PC-9 (cell line): ENCODE data around the gene LYRM9. TPM values are rescaled to one million over a fixed set of nuclear protein-coding genes. Genes with fewer than 3 reads are reported as not detected.

ENCODE experiments used
- BruUV-seq: library from RNA; stranded (reverse); fragments of 400-500 nt; replicated peaks from 2 replicates; lab custom pipeline; 2021; lab: Mats Ljungman, UMichigan
- CTCF ChIA-PET: fragments of 300-600 bp; sonication (Branson Sonifier 250); formaldehyde crosslinking; loops from one replicate; lab custom pipeline; 2022; ENCODE audit warnings: antibody characterized with exemption; lab: Charles Lee
- POLR2A ChIA-PET: fragments of 300-600 bp; sonication (Branson Sonifier 250); formaldehyde crosslinking; loops from one replicate; lab custom pipeline; 2022; ENCODE audit warnings: antibody characterized with exemption; ENCODE audit not compliant: unreplicated experiment; lab: Charles Lee
- DNase-seq, 2 experiments: peaks; one replicate each; pipeline versions ENCODE4 v3.0.0 to v3.0.0-alpha.2; 2015 to 2022; ENCODE audit warnings: mixed read lengths in 1 of 2
- H2AFZ ChIP-seq: fragments of 200-600 bp; sonication (generic); 2 replicates; pipeline ENCODE4 v1.8.1; 2017; ENCODE audit warnings: antibody characterized with exemption
- H3F3A ChIP-seq: fragments of 200-600 bp; sonication (generic); 2 replicates; pipeline ENCODE4 v1.8.1; 2017; ENCODE audit warnings: antibody characterized with exemption, mild to moderate bottlenecking, low read depth; ENCODE audit not compliant: insufficient read depth
- H3K27ac ChIP-seq: fragments of 200-600 bp; sonication (generic); 2 replicates; pipeline ENCODE4 v1.6.1; 2016; ENCODE audit warnings: mixed run types
- H3K27me3 ChIP-seq: fragments of 200-600 bp; sonication (generic); 2 replicates; pipeline ENCODE4 v1.6.1; 2016; ENCODE audit warnings: low read depth, mixed run types; ENCODE audit not compliant: insufficient read depth
- H3K36me3 ChIP-seq: fragments of 200-600 bp; sonication (generic); 2 replicates; pipeline ENCODE4 v1.6.1; 2016; ENCODE audit warnings: low read depth, mixed run types
- H3K4me1 ChIP-seq: fragments of 200-600 bp; sonication (generic); replicated peaks from 2 replicates; pipeline ENCODE4 v1.6.1; 2016; ENCODE audit warnings: mixed run types; ENCODE audit not compliant: insufficient read depth
- H3K4me2 ChIP-seq: fragments of 200-600 bp; sonication (generic); 2 replicates; pipeline ENCODE4 v1.6.1; 2017; ENCODE audit warnings: mixed run types
- H3K4me3 ChIP-seq: fragments of 200-600 bp; sonication (generic); 2 replicates; pipeline ENCODE4 v1.6.1; 2016; ENCODE audit warnings: mixed run types
- H3K79me2 ChIP-seq: fragments of 200-600 bp; sonication (generic); 2 replicates; pipeline ENCODE4 v1.6.1; 2017; ENCODE audit warnings: low read depth, mixed run types
- H3K9me2 ChIP-seq: fragments of 200-600 bp; sonication (generic); 2 replicates; pipeline ENCODE4 v1.8.1; 2017; ENCODE audit warnings: mild to moderate bottlenecking; ENCODE audit not compliant: insufficient read depth
- H3K9me3 ChIP-seq: fragments of 200-600 bp; sonication (generic); 2 replicates; pipeline ENCODE4 v1.8.1; 2016; ENCODE audit warnings: low read depth; ENCODE audit not compliant: insufficient read depth
- H4K20me1 ChIP-seq: fragments of 200-600 bp; sonication (generic); 2 replicates; pipeline ENCODE4 v1.8.1; 2017; ENCODE audit not compliant: insufficient read depth
- EZH2 ChIP-seq: fragments of 200-600 bp; sonication (generic); IDR thresholded peaks from 2 replicates; pipeline ENCODE4 v1.8.0; 2017; ENCODE audit warnings: antibody characterized with exemption, low read depth
- intact Hi-C: fragments of 100-400 bp; cut with micrococcal nuclease; formaldehyde crosslinking; loops from one replicate; pipeline ENCODE4 v1.10.0; 2022; ENCODE audit not compliant: unreplicated experiment
- total RNA-seq: library from RNA; stranded (reverse); gene quantifications from 2 replicates; pipeline ENCODE4 v1.2.3, GENCODE V29; 2021
- TF ChIP-seq, protein P1 (sequence below): fragments of 200-600 bp; sonication (generic); conservative IDR thresholded peaks from 2 replicates; pipeline ENCODE4 v1.6.1; 2017; ENCODE audit warnings: mixed run types, antibody characterized with exemption, mild to moderate bottlenecking, moderate library complexity

The LYRM9 gene
- total RNA-seq, 1 experiment from 2014 or later = 7.6 TPM

DNA sequence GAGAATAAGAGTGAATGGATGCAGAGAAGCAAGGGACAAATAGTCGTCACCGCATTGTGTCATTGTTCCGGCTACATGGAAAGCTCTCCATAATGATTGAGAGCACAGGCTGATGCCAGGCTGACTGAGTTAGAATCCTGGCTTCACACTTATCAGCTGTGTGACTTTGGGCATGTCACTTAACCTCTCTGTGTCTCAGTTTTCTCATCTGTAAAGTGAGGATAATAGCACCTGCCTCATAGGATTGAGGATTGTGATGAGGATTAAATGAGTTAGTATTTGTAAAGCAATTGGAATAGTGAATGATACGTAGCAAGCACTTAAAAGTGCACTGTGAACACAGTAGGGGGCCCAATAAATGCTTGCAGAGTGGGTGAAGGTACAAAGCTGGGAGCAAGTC lies 45.7 kb upstream of the LYRM9 start:
- ChIA-PET CTCF (no interaction called here), POLR2A (no interaction called here)
- intact Hi-C loops = no loop called here

DNA sequence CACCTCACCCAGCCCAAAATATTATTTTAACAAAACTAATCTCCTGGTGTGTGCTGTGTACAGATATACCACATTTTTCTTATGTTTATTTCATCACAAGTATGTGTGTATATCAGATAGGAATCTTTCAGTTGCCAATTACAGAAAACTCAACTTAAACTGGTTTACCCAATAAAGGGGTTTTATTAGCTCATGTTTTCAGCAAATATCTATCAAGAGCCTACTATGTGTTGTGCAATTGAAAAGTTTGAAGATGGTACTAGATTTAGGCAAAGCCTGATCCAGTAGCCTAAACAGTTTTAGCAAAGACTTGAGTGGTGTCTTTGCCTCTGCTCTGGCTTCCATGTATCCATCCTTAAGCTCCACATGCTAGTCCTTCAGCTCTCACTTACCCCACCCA lies 45.1 kb upstream of the LYRM9 start:
- Histone ChIP-seq H3K9me2 (no peaks in the 10 kb centered on the region), H3K27me3 (peaks cover 60% of the 10 kb centered on the region), H3K4me2 (no peak overlapping the region), H3K9me3 (no peaks in the 10 kb centered on the region), H3K4me1 (no peaks in the 10 kb centered on the region), H3K36me3 (no peaks in the 10 kb centered on the region), H2AFZ (no peak overlapping the region), H3K27ac (no peak overlapping the region), H4K20me1 (no peaks in the 10 kb centered on the region), H3F3A (no peaks in the 10 kb centered on the region), H3K79me2 (no peaks in the 10 kb centered on the region), H3K4me3 (no peak overlapping the region)
- TF ChIP-seq, protein P1, sequence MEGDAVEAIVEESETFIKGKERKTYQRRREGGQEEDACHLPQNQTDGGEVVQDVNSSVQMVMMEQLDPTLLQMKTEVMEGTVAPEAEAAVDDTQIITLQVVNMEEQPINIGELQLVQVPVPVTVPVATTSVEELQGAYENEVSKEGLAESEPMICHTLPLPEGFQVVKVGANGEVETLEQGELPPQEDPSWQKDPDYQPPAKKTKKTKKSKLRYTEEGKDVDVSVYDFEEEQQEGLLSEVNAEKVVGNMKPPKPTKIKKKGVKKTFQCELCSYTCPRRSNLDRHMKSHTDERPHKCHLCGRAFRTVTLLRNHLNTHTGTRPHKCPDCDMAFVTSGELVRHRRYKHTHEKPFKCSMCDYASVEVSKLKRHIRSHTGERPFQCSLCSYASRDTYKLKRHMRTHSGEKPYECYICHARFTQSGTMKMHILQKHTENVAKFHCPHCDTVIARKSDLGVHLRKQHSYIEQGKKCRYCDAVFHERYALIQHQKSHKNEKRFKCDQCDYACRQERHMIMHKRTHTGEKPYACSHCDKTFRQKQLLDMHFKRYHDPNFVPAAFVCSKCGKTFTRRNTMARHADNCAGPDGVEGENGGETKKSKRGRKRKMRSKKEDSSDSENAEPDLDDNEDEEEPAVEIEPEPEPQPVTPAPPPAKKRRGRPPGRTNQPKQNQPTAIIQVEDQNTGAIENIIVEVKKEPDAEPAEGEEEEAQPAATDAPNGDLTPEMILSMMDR = no peak
- no peak for TF ChIP-seq EZH2
- no peak for DNase-seq
- ChIA-PET CTCF (no interaction called here), POLR2A (no interaction called here)
- intact Hi-C loops = no loop called here
- BruUV-seq = no TSS peak

More for the DNA sequence above, 45.7 kb upstream of the LYRM9 start:
- Histone ChIP-seq H3K36me3 (no peaks in the 10 kb centered on the region), H2AFZ (no peak overlapping the region), H4K20me1 (no peaks in the 10 kb centered on the region), H3K4me3 (no peak overlapping the region), H3K27ac (no peak overlapping the region), H3K4me2 (no peak overlapping the region), H3K79me2 (no peaks in the 10 kb centered on the region), H3K4me1 (no peaks in the 10 kb centered on the region), H3K9me3 (no peaks in the 10 kb centered on the region), H3K9me2 (no peaks in the 10 kb centered on the region), H3K27me3 (peaks cover 57% of the 10 kb centered on the region), H3F3A (no peaks in the 10 kb centered on the region)
- no peak for TF ChIP-seq EZH2
- TF ChIP-seq, protein P1 = no peak
- no peak for DNase-seq
- no TSS peak for BruUV-seq

DNA sequence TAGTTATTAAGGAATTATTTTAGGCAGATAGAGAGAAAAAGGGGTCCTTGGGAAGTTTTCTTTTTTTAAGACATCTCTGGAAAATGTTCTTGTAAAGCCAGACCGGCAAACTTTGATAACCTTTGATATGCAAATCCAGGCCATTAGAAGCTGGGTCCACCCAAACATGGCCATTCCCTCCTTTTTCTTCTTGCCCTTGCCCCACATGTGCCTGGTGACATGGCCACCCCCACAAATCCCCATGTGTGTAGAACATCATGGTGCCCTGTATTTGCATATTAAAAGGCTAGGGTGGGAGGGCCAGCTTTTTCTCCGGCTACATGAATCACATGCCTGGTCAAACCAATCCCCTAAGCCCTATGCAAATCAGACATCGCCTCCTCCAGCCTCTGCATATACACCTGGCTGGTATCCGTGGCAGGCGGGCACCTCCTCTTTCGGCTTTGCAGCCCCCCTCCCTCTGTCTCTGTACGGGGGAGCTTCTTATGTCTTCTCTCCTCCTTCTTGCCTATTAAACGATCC lies 43.9 kb upstream of the LYRM9 start:
- H3K36me3 ChIP-seq = no peaks in the 10 kb centered on the region
- DNase-seq = no peak
- ChIA-PET CTCF (interaction anchor here (0.6 kb wide), 1 partner anchor 21 kb away, joined by 5 read pairs; no protein-coding TSS in a partner anchor), POLR2A (no interaction called here)
- H3K4me1 ChIP-seq = no peaks in the 10 kb centered on the region
- no TSS peak for BruUV-seq
- no peak overlapping the region for H3K27ac ChIP-seq
- H3K9me2 ChIP-seq = no peaks in the 10 kb centered on the region
- H3F3A ChIP-seq = no peaks in the 10 kb centered on the region
- TF ChIP-seq, protein P1 = no peak
- TF ChIP-seq EZH2 = no peak
- peaks cover 56% of the 10 kb centered on the region for H3K27me3 ChIP-seq
- H3K79me2 ChIP-seq = no peaks in the 10 kb centered on the region
- no peaks in the 10 kb centered on the region for H4K20me1 ChIP-seq
- no peak overlapping the region for H3K4me3 ChIP-seq
- intact Hi-C loops = no loop called here
- H3K4me2 ChIP-seq = no peak overlapping the region
- no peak overlapping the region for H2AFZ ChIP-seq
- H3K9me3 ChIP-seq = no peaks in the 10 kb centered on the region
